ENCODE results near the gene RBM42. TPM values are rescaled to one million over a fixed set of nuclear protein-coding genes. Genes with fewer than 3 reads are reported as not detected.

Gene RBM42
- total RNA-seq, 1 experiment from 2014 or later, result 81.6 TPM

- Histone ChIP-seq H3K9me3 (ENCODE audit: low read length) (no peaks in the 10 kb centered on the region), H3K9ac (ENCODE audit: low read length) (no peak overlapping the region), H3K27me3 (ENCODE audit: low read length) (no peaks in the 10 kb centered on the region), H3K4me2 (ENCODE audit: low read length) (no peak overlapping the region), H3F3A (ENCODE audit: low read length, unreplicated experiment) (no peaks in the 10 kb centered on the region), H3K4me3 (ENCODE audit: low read length) (no peak overlapping the region), H3K79me2 (ENCODE audit: low read length) (no peaks in the 10 kb centered on the region), H4K20me1 (ENCODE audit: low read length) (no peaks in the 10 kb centered on the region), H3K4me1 (ENCODE audit: insufficient read depth, low read length) (no peaks in the 10 kb centered on the region), H3K36me3 (ENCODE audit: low read depth, low read length) (no peaks in the 10 kb centered on the region), H3K27ac (ENCODE audit: low read length) (no peak overlapping the region), H3K9me2 (replicated peaks; ENCODE audit: low read length) (no peaks in the 10 kb centered on the region), H2AFZ (ENCODE audit: low read length) (no peak overlapping the region)
- DNase-seq (no peak), ATAC-seq (no peak)
- ChIA-PET POLR2A (ENCODE audit: unreplicated experiment) (no interaction called here), CTCF (no interaction called here)
- intact Hi-C loops (cut with micrococcal nuclease), result no loop called here
- BruUV-seq (replicated peaks), result no TSS peak
- no peak for TF ChIP-seq EZH2phosphoT487 (IDR thresholded peaks at IDR 0.05; ENCODE audit: borderline replicate concordance, low read length)
- TF ChIP-seq CTCF (conservative IDR thresholded peaks at IDR 0.05; ENCODE audit: low read depth, low read length), result no peak
- TF ChIP-seq EZH2 (IDR thresholded peaks at IDR 0.05; ENCODE audit: low read length, unreplicated experiment), result no peak
These were observed 8.8 kb upstream of the RBM42 start for GRCh38 chr19:35620001-35620400.

GRCh38 chr19:35621708-35622107 is 7.1 kb upstream of the RBM42 start:
- Histone ChIP-seq H3K36me3 (ENCODE audit: low read depth, low read length) (no peaks in the 10 kb centered on the region), H3K4me2 (ENCODE audit: low read length) (no peak overlapping the region), H3K79me2 (ENCODE audit: low read length) (no peaks in the 10 kb centered on the region), H3K4me3 (ENCODE audit: low read length) (no peak overlapping the region), H3K4me1 (ENCODE audit: insufficient read depth, low read length) (no peaks in the 10 kb centered on the region), H3K9ac (ENCODE audit: low read length) (no peak overlapping the region), H3K27me3 (ENCODE audit: low read length) (no peaks in the 10 kb centered on the region), H3K27ac (ENCODE audit: low read length) (no peak overlapping the region), H2AFZ (ENCODE audit: low read length) (no peak overlapping the region), H4K20me1 (ENCODE audit: low read length) (no peaks in the 10 kb centered on the region), H3K9me3 (ENCODE audit: low read length) (no peaks in the 10 kb centered on the region), H3F3A (ENCODE audit: low read length, unreplicated experiment) (no peaks in the 10 kb centered on the region), H3K9me2 (replicated peaks; ENCODE audit: low read length) (no peaks in the 10 kb centered on the region)
- ChIA-PET POLR2A (ENCODE audit: unreplicated experiment) (no interaction called here), CTCF (no interaction called here)
- intact Hi-C loops (cut with micrococcal nuclease), result no loop called here
- no TSS peak for BruUV-seq (replicated peaks)
- DNase-seq (no peak), ATAC-seq (no peak)
- no peak for TF ChIP-seq EZH2 (IDR thresholded peaks at IDR 0.05; ENCODE audit: low read length, unreplicated experiment)
- no peak for TF ChIP-seq EZH2phosphoT487 (IDR thresholded peaks at IDR 0.05; ENCODE audit: borderline replicate concordance, low read length)
- no peak for TF ChIP-seq CTCF (conservative IDR thresholded peaks at IDR 0.05; ENCODE audit: low read depth, low read length)

- CTCF ChIA-PET, result no interaction called here
- no peaks in the 10 kb centered on the region for H3K9me2 ChIP-seq (replicated peaks; ENCODE audit: low read length)
- H3K27ac ChIP-seq (ENCODE audit: low read length), result no peak overlapping the region
- ATAC-seq, result no peak
- no peak overlapping the region for H3K9ac ChIP-seq (ENCODE audit: low read length)
- H2AFZ ChIP-seq (ENCODE audit: low read length), result no peak overlapping the region
- BruUV-seq (replicated peaks), result no TSS peak
- H3K79me2 ChIP-seq (ENCODE audit: low read length), result no peaks in the 10 kb centered on the region
- intact Hi-C loops (cut with micrococcal nuclease), result no loop called here
- no peak for DNase-seq
- TF ChIP-seq EZH2 (IDR thresholded peaks at IDR 0.05; ENCODE audit: low read length, unreplicated experiment) (no peak), CTCF (conservative IDR thresholded peaks at IDR 0.05; ENCODE audit: low read depth, low read length) (no peak), EZH2phosphoT487 (IDR thresholded peaks at IDR 0.05; ENCODE audit: borderline replicate concordance, low read length) (no peak)
- H3K4me1 ChIP-seq (ENCODE audit: insufficient read depth, low read length), result no peaks in the 10 kb centered on the region
- no peaks in the 10 kb centered on the region for H4K20me1 ChIP-seq (ENCODE audit: low read length)
- H3K27me3 ChIP-seq (ENCODE audit: low read length), result no peaks in the 10 kb centered on the region
- no peaks in the 10 kb centered on the region for H3K9me3 ChIP-seq (ENCODE audit: low read length)
- H3F3A ChIP-seq (ENCODE audit: low read length, unreplicated experiment), result no peaks in the 10 kb centered on the region
- POLR2A ChIA-PET (ENCODE audit: unreplicated experiment), result no interaction called here
- H3K4me2 ChIP-seq (ENCODE audit: low read length), result no peak overlapping the region
- no peak overlapping the region for H3K4me3 ChIP-seq (ENCODE audit: low read length)
- H3K36me3 ChIP-seq (ENCODE audit: low read depth, low read length), result no peaks in the 10 kb centered on the region
These were observed 6.1 kb upstream of the RBM42 start for GRCh38 chr19:35622750-35623149.
